Neural cell (in vitro differentiated cells): ENCODE data around the gene DHX15. TPM values are rescaled to one million over a fixed set of nuclear protein-coding genes. Genes with fewer than 3 reads are reported as not detected.

Experiments
- H2AFZ ChIP-seq: fragments of 200-600, 300-800 bp; sonication (generic), shearing (Covaris generic); 2 replicates; pipeline ENCODE4 v1.6.0; 2014; ENCODE audit warnings: low read depth, mild to moderate bottlenecking, antibody characterized with exemption, low read length, moderate library complexity
- H3F3A ChIP-seq: fragments of 200-600 bp; shearing (Covaris generic); 2 replicates; pipeline ENCODE4 v1.6.1; 2016; ENCODE audit warnings: mild to moderate bottlenecking, moderate library complexity, mixed read lengths, antibody characterized with exemption, low read length; ENCODE audit not compliant: insufficient read depth, poor library complexity, severe bottlenecking
- H3K27ac ChIP-seq: fragments of 200-600, 300-800 bp; sonication (generic), shearing (Covaris generic); 2 replicates; pipeline ENCODE4 v1.5.1; 2014; ENCODE audit warnings: mild to moderate bottlenecking, low read length, moderate library complexity
- H3K27me3 ChIP-seq: fragments of 300-800, 200-600 bp; sonication (generic), shearing (Covaris generic); 2 replicates; pipeline ENCODE4 v1.6.0; 2014; ENCODE audit warnings: mild to moderate bottlenecking, low read depth, low read length, moderate library complexity; ENCODE audit not compliant: insufficient read depth
- H3K36me3 ChIP-seq: fragments of 300-800, 200-600 bp; sonication (generic), shearing (Covaris generic); 2 replicates; pipeline ENCODE4 v1.5.1; 2014; ENCODE audit warnings: mild to moderate bottlenecking, antibody characterized with exemption, low read length, moderate library complexity; ENCODE audit not compliant: insufficient read depth
- H3K4me2 ChIP-seq: fragments of 300-800, 200-600 bp; sonication (generic), shearing (Covaris generic); 2 replicates; pipeline ENCODE4 v1.6.0; 2014; ENCODE audit warnings: mild to moderate bottlenecking, low read length
- H3K4me3 ChIP-seq: fragments of 300-800, 200-600 bp; sonication (generic), shearing (Covaris generic); 2 replicates; pipeline ENCODE4 v1.5.1; 2014; ENCODE audit warnings: mild to moderate bottlenecking, low read length, moderate library complexity
- H3K79me2 ChIP-seq: fragments of 200-600 bp; shearing (Covaris generic); replicated peaks from 2 replicates; pipeline ENCODE4 v1.6.0; 2014; ENCODE audit warnings: mild to moderate bottlenecking, low read length, moderate library complexity; ENCODE audit not compliant: insufficient read depth
- H3K9ac ChIP-seq: fragments of 300-800, 200-600 bp; sonication (generic), shearing (Covaris generic); 2 replicates; pipeline ENCODE4 v1.6.1; 2016; ENCODE audit warnings: mild to moderate bottlenecking, low read length, mixed read lengths
- H3K9me2 ChIP-seq: fragments of 200-600 bp; shearing (Covaris generic); 2 replicates; pipeline ENCODE4 v1.6.1; 2016; ENCODE audit warnings: mild to moderate bottlenecking, low read length, mixed read lengths; ENCODE audit not compliant: insufficient read depth
- H3K9me3 ChIP-seq: fragments of 200-600, 300-800 bp; sonication (generic), shearing (Covaris generic); 2 replicates; pipeline ENCODE4 v1.6.1; 2016; ENCODE audit warnings: mild to moderate bottlenecking, mixed run types, low read length, moderate library complexity, mixed read lengths
- H4K20me1 ChIP-seq: fragments of 200-600 bp; shearing (Covaris generic); 2 replicates; pipeline ENCODE4 v1.6.1; 2016; ENCODE audit warnings: mild to moderate bottlenecking, mixed run types; ENCODE audit not compliant: insufficient read depth
- EP300 ChIP-seq: fragments of 450-650 bp; conservative IDR thresholded peaks from 2 replicates; pipeline ENCODE4 v1.6.1; 2014; ENCODE audit warnings: antibody characterized with exemption, mild to moderate bottlenecking, moderate library complexity; ENCODE audit not compliant: poor library complexity, severe bottlenecking
- EZH2 ChIP-seq: fragments of 200-600, 300-800 bp; shearing (Covaris generic), sonication (generic); IDR thresholded peaks from 2 replicates; pipeline ENCODE4 v1.6.1; 2014; ENCODE audit warnings: antibody characterized with exemption, low read length, borderline replicate concordance, mild to moderate bottlenecking; ENCODE audit not compliant: insufficient read depth, poor library complexity, severe bottlenecking
- MXI1 ChIP-seq: fragments of 450-650 bp; conservative IDR thresholded peaks from 2 replicates; pipeline ENCODE4 v1.6.1; 2014; ENCODE audit warnings: antibody characterized with exemption, mild to moderate bottlenecking; ENCODE audit not compliant: poor library complexity, severe bottlenecking
- POLR2AphosphoS5 ChIP-seq: IDR thresholded peaks from 2 replicates; pipeline ENCODE4 v1.6.1; 2012
- RAD21 ChIP-seq: fragments of 450-650 bp; conservative IDR thresholded peaks from 2 replicates; pipeline ENCODE4 v1.6.1; 2014; ENCODE audit warnings: antibody characterized with exemption, mild to moderate bottlenecking, moderate library complexity
- SMC3 ChIP-seq: fragments of 450-650 bp; conservative IDR thresholded peaks from 2 replicates; pipeline ENCODE4 v1.6.1; 2014; ENCODE audit warnings: antibody characterized with exemption, mild to moderate bottlenecking, moderate library complexity; ENCODE audit not compliant: poor library complexity
- TAF1 ChIP-seq: IDR thresholded peaks from 2 replicates; pipeline ENCODE4 v1.6.1; 2012; ENCODE audit warnings: low read depth
- polyA plus RNA-seq: library from polyadenylated mRNA; depleted of rRNA; stranded (reverse); fragments of >200 nt; gene quantifications from 2 replicates; pipeline ENCODE4 v1.2.3, GENCODE V29; 2014
- TF ChIP-seq, protein P1 (sequence below): fragments of 450-650 bp; IDR thresholded peaks from 2 replicates; pipeline ENCODE4 v1.5.1; 2014; ENCODE audit warnings: antibody characterized with exemption, mild to moderate bottlenecking, moderate library complexity; ENCODE audit not compliant: poor library complexity, severe bottlenecking
- TF ChIP-seq, protein P2 (sequence below): IDR thresholded peaks from 2 replicates; pipeline ENCODE4 v1.6.1; 2012; ENCODE audit warnings: borderline replicate concordance

Gene DHX15
- polyA plus RNA-seq, 1 donor from 2014 or later, result 368 TPM

- Histone ChIP-seq H3K9me3 (no peaks in the 10 kb centered on the region), H3F3A (no peaks in the 10 kb centered on the region), H2AFZ (no peak overlapping the region), H4K20me1 (no peaks in the 10 kb centered on the region), H3K9ac (no peak overlapping the region), H3K27me3 (no peaks in the 10 kb centered on the region), H3K4me3 (no peak overlapping the region), H3K79me2 (peaks cover 41% of the 10 kb centered on the region), H3K9me2 (no peaks in the 10 kb centered on the region), H3K27ac (no peak overlapping the region), H3K4me2 (no peak overlapping the region), H3K36me3 (peaks cover 7% of the 10 kb centered on the region)
- TF ChIP-seq TAF1 (no peak), EZH2 (no peak), SMC3 (no peak), POLR2AphosphoS5 (no peak), MXI1 (no peak), EP300 (no peak), RAD21 (no peak)
- TF ChIP-seq, protein P1, sequence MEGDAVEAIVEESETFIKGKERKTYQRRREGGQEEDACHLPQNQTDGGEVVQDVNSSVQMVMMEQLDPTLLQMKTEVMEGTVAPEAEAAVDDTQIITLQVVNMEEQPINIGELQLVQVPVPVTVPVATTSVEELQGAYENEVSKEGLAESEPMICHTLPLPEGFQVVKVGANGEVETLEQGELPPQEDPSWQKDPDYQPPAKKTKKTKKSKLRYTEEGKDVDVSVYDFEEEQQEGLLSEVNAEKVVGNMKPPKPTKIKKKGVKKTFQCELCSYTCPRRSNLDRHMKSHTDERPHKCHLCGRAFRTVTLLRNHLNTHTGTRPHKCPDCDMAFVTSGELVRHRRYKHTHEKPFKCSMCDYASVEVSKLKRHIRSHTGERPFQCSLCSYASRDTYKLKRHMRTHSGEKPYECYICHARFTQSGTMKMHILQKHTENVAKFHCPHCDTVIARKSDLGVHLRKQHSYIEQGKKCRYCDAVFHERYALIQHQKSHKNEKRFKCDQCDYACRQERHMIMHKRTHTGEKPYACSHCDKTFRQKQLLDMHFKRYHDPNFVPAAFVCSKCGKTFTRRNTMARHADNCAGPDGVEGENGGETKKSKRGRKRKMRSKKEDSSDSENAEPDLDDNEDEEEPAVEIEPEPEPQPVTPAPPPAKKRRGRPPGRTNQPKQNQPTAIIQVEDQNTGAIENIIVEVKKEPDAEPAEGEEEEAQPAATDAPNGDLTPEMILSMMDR, result no peak
- TF ChIP-seq, protein P2, sequence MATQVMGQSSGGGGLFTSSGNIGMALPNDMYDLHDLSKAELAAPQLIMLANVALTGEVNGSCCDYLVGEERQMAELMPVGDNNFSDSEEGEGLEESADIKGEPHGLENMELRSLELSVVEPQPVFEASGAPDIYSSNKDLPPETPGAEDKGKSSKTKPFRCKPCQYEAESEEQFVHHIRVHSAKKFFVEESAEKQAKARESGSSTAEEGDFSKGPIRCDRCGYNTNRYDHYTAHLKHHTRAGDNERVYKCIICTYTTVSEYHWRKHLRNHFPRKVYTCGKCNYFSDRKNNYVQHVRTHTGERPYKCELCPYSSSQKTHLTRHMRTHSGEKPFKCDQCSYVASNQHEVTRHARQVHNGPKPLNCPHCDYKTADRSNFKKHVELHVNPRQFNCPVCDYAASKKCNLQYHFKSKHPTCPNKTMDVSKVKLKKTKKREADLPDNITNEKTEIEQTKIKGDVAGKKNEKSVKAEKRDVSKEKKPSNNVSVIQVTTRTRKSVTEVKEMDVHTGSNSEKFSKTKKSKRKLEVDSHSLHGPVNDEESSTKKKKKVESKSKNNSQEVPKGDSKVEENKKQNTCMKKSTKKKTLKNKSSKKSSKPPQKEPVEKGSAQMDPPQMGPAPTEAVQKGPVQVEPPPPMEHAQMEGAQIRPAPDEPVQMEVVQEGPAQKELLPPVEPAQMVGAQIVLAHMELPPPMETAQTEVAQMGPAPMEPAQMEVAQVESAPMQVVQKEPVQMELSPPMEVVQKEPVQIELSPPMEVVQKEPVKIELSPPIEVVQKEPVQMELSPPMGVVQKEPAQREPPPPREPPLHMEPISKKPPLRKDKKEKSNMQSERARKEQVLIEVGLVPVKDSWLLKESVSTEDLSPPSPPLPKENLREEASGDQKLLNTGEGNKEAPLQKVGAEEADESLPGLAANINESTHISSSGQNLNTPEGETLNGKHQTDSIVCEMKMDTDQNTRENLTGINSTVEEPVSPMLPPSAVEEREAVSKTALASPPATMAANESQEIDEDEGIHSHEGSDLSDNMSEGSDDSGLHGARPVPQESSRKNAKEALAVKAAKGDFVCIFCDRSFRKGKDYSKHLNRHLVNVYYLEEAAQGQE, result no peak
These were observed 33.7 kb downstream of the DHX15 start for GRCh38 chr4:24550441-24551175.

DNA sequence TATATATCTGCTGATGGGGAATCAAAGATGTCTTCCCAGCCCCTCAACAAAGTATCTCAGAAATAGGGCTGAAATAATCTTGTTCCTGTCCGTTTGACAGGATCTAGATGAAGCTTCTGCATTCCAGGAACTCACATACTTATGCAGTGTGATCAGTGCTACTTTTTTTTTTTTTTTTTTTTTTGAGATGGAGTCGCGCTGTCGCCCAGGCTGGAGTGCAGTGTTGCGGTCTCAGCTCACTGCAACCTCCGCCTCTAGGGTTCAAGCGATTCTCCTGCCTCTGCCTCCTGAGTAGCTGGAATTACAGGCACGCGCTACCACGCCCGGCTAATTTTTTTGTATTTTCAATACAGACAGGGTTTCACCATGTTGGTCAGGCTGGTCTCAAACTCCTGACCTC lies 36.4 kb downstream of the DHX15 start:
- Histone ChIP-seq H3K36me3 (peaks cover 3% of the 10 kb centered on the region), H4K20me1 (no peaks in the 10 kb centered on the region)
- no peak for TF ChIP-seq POLR2AphosphoS5
- TF ChIP-seq SMC3, result no peak

More for the DNA sequence above, 36.4 kb downstream of the DHX15 start:
- no peak overlapping the region for H3K4me2 ChIP-seq
- H3K27me3 ChIP-seq, result no peaks in the 10 kb centered on the region
- no peak overlapping the region for H2AFZ ChIP-seq
- no peaks in the 10 kb centered on the region for H3K9me3 ChIP-seq
- no peak overlapping the region for H3K4me3 ChIP-seq
- no peak overlapping the region for H3K27ac ChIP-seq
- H3F3A ChIP-seq, result no peaks in the 10 kb centered on the region
- H3K9ac ChIP-seq, result no peak overlapping the region
- H3K79me2 ChIP-seq, result peaks cover 47% of the 10 kb centered on the region
- no peaks in the 10 kb centered on the region for H3K9me2 ChIP-seq
